GM19468 (cell line): ENCODE data around the gene TRABD2B.

Experiments used
- ATAC-seq: cut with Tn5 transposase; IDR thresholded peaks from one replicate; pipeline ENCODE4 v1.9.1; 2021; ENCODE audit warnings: mild to moderate bottlenecking, moderate library complexity, moderate number of reproducible peaks; ENCODE audit not compliant: unreplicated experiment; ENCODE audit errors: extremely low read depth

TRABD2B gene

GRCh38 chr1:47787560-47787959, 209.6 kb downstream of the TRABD2B start:
- ATAC-seq = no peak

DNA sequence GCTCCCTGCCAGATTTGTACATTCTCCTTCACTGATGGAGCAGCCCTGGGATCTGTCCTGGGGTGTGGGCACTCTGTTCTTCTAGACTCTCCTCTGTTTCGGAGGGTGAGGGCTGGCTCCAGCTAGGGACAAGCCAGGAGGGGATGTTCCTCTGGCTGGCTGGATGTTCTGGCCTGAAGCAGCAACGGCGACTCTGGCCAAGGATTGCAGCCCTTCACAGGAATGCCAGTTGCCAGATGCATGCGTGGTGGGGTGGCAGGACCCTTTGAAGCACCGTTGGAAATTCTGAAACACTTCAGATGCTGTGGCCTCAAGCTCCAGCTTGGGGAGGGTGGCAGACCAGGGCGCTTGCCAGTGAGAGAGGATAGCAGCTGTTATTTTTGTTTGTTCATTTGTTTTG, 210.9 kb downstream of the TRABD2B start:
- no peak for ATAC-seq

DNA sequence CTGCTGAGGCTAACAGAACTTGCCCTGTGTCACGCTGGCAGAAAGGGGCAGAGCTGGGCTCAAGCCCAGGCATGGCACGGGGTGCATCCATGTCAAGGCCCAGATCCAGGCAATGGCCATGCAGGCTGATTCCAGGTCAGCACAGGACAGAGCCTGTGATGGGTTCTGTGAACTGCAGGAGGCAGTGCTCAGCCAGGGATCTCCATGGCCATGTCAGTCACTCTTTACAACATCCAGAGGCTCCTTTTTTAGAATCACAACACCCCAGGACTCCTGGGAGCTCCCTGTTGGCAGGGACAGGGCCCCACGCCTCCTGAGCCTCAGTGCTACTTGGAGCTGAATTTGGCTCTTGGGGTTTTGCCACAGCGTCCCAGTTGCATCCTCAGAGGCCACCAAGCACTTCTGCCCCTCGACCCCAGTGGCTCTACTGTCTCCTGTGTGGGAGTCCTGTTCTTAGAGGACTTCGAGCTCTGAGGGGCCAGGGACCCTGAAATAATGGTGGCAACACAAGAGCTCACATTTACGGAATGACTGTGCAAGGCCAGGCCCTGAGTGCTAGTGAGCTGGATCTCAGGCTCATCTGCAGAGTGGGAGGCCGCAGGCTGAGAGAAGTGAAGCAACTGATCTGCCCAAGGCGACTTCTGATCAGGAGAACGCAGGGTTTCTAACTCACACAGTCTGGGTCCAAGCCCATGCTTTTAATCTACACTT, 211.5 kb downstream of the TRABD2B start:
- ATAC-seq = no peak

DNA sequence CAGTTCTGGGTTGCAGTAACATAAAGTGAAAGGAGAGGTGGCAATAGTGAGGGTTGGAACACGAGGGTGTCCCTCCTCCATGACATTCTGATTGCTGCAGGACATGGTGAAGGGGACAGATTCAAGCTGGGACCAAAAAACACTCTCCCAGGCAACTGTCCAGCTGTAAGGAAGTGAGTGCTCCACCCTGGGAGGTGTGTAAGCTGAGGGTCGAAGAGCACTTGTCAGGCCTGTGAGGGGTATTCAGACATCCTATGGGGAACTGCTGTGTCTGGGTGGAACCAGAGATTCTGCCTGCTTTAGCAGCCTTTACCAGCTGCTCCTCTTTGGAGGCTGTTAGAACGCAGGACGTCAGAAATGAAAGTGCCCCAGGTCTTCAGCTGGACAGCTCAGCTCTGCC, 212.1 kb downstream of the TRABD2B start:
- no peak for ATAC-seq

GRCh38 chr1:47784497-47784822, 212.7 kb downstream of the TRABD2B start:
- no peak for ATAC-seq

DNA sequence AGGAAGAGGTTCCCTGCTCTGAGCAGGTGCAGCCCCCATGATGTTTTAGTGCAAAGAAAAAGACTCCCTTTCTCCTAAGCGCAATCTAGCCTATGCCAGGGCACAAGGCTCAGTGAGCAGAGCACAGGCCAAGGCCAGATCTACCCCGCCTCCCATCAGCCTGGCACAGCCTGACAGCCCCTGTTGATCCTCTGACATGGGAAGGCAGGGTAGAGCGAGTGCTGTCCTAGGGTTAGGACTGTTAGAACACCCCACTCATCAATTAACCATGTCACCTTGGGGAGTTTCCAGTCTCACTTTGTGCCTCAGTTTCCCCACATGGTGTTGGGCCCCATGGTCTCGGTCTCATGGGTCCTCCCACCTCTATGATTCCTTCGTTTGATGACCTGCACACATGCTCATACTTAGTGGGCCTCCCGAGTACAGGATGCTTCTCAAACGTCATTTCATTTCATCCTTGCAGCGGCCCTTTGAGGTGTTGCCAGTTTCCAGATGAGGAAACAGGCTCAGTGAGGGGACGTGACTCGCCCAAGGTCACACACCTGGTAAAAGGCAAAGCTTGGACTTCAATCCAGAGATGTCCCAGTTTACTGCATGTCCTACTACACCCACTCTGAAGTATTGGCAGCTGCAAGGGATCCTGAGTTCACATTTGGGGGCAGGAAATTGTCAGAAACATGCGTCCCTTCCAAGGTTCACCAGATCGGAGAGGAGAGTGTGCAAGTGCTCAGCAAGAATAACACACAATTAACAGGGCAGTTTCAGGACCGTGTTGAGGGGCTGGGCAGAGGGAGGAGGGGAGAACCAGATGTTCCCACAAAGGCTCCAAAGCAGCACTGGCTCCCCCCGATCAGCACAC, 213.3 kb downstream of the TRABD2B start:
- ATAC-seq = no peak

- no peak for ATAC-seq
Measured at GRCh38 chr1:47782414-47783166, 214.6 kb downstream of the TRABD2B start.

DNA sequence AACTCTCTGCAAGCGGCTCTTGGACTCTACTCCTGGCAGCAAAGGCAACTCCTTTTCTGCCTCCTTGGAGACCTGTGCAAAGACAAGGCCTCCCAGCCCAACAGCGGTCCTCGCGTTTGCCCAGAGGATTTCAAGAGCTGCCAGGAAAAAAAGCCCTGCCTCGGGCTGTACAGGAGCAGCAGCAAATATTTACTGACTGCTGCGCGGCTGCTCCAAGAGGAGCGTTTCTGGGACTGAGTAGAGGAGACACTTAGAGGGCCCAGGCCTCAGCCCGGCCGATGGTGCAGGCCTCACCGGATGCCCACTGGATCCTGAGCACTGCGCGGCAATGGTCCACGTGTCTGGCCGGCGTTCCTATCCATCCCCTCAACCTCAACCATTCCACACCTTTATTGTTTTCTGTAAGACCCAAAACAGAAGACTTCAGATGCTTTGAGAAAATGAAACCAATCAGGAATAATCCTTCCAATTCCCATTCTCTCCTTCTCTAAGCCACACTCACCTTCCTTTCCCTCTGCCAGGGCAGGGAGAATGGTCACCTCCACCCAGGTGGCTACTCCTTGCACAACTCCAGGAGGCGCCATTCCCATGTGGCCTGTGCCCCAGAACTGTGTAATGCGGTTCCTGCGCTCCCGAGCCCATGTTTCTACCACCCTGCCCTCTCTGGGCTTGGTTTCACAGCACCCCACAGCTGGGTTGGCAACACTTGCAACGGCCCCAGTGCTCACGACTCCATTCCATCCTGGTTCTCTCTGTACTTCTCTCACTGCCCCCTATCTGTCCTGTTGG, 215.8 kb downstream of the TRABD2B start:
- ATAC-seq = no peak

DNA sequence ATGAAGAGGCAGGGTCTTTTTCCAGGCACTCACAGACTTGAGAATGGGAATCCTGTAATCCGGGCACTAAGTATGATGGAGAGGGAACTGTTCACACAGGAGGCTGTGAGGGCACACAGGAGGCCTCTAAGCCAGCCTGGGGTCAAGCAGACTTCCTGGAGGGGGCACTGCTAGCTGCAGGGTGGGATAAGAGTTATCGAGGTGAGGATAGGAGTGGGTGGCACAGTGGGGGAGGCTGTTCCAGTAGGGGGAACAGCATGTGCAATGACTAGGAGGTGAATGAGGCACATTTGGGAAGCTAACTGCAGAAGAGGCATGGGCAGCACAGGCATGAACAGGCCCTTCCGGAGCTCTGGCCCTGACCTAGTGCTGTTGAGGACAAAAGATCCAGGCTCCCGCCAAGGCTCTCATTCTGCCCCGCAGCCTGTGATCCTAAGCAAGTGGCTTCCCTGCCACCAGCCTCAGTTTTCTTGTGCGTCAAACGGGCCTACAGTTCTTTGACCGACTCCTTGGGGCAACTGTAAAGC, 216.7 kb downstream of the TRABD2B start:
- no peak for ATAC-seq

DNA sequence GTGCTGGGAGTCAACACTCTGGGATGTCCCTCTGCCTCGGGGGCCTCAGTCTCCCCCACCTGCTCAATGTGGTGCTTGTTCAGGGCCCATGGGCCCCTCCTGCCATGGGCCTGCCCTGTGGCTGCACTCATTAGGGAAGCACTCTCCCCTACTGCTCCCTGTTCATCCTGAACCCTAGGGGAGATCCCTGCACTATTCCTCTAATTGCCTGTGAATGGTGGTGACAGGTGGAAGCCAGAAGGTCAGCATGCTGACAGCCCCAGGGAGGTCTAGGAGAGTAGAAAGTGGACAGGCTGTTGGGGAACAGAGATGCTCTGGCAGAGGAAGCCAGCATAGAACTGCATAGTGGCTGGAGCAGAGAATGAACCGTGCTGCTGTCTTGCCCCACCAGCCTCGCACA, 217.6 kb downstream of the TRABD2B start:
- ATAC-seq = no peak

- no peak for ATAC-seq
Measured at GRCh38 chr1:47778280-47778679, 218.9 kb downstream of the TRABD2B start.

DNA sequence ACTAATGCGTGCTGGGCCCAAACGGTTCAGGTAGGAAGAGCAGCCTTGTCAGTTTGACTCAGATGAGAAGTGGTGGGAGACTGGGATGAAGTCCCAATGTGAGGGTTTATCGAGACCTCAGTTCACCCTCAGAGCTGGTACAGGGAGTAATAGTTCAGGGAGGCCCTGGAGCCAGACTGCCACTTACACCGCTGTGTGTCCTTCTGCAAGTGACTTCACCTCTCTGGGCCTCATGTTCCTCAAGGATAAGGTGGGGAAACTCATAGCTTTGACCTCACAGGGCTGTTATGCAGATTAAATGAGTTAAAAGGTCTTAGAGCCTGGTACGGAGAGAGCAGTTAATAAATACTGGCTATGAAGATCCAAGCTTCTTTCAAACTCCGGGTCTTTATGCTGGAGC, 219.9 kb downstream of the TRABD2B start:
- no peak for ATAC-seq

DNA sequence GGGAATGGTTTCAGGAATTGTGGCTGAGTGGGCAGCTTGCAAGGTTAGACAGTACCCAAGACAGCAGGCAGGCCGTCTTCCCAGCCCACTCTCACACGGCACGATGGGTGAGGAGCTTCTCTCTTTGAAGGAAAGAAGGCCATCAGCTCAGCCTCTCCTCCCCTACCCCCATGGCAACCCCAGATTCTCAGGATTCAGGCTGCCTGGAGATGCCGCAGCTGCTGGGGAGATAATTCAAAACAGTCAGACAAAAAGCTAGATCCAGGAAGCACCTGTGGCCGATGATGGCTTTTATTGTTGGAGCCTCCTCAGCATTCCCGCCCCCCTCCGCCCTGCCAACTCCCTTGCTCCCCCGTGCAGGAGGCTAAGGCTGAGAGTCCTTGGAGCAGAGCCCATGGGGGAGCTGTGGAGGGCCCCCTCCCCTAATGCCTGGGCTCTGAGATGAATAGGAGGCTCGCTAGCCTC, 220.5 kb downstream of the TRABD2B start:
- ATAC-seq = no peak

DNA sequence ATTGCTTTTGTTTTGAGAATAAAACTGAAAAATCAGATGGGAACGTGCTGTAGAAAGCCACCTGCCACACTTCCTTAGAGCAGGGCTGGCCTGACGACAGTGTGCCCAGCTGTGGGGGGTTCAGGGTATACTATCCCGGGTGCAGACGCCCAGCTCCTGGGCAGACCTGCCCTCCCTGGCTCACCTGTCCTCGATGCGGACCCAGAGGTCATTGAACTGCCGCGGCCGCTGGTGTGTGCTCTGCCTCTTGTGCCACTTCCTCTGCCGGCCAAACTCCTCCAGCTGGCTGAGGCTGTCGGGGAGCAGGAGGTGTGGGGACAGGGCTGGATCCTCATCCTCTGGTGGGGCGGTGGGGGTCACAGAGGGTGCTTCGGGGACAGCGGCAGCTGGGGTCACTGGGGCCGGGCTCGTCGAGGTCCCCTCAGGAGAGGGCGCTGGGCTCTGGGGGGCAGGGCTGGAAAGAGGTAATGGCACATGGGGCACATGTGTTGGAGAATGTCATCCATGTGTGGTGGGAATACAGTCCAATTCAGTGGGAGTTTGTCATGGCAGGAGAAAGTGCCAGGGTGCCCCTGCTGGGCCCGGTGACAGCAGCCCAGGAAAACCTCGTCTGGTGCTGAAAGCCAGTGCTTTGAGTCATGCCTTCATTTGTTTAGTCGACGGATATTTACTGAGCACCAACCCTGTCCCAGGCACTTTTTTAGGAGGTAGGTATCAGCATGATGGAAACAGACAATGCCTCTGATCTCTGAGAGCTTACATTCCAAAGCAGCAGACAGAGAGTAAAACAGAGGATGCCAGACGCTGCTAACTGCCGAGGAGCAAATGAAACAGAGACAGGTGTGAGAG, 222.0 kb downstream of the TRABD2B start:
- no peak for ATAC-seq

- ATAC-seq = no peak
Measured at GRCh38 chr1:47772960-47773682, 224.1 kb downstream of the TRABD2B start.

- ATAC-seq = no peak
Measured at GRCh38 chr1:47772281-47772680, 224.9 kb downstream of the TRABD2B start.

GRCh38 chr1:47771751-47772150, 225.4 kb downstream of the TRABD2B start:
- ATAC-seq = no peak

DNA sequence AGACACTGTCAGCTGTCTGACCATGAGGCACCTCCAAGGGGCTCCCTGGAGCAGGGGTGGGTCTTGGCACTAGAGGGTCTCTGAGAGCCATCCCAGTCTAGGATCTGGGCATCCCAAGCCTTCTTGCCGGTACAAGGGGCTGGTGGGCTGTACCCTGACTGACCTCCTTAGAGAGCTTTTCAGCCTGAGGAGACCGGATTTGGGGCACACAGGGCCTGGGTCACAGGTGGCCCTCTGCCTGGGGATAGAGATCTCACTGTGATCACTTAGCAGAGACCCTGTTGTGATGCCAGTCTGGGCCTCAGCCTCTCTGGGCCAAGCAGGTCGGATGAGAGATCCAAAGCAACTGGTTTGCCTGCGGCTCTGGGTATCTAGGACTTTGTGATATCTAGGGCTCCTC, 227.2 kb downstream of the TRABD2B start:
- no peak for ATAC-seq
